ENCODE data around the gene CYBA.
"Not testable (repeated sequence)": the region's sequence is repeated elsewhere in the genome, so short reads cannot be mapped to it uniquely, and the experiment has no call there.

CYBA gene

DNA sequence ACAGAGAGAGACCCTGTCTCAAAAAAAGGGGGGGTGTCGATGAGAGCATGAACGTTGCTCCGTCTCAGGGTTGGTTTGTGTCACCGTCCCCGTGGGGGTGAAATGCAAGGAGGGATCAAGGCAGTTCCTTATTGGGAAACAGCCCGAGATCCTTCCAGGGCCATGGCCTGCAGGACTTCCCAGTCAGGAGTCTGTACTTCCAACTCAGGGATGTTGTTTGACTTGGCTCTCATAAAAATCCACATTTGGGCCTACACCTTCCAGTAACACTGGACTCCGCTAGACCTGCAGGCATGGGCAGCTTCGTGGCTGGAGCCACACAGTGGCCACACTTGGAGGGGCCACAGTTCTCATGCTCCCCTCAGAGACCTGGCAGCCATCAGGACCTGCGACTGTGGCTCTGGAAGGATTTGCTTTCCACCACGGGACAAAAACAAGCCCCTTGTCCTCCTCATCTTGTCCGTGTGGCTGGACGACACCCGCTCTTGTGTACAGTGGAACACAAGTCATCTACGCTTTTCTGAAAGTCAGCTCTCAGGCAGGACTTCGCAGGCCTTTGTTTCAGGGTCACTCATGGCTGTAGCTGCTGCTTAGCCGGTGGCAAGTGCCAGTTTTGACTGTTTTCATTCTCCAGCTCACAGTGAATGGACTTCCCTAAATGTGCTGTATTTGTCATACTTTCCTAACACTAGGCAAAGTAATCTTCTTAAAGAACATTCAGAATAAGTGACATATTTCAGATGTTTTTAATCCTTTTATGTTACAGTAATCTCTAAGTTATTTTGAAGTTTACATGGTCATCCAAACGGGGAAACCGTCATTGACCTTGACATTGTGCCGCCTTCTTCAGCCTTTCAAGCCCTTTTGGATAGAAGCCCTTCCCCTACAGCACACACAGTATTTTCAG, 36.7 kb downstream of the CYBA start:
- H3K4me3 ChIP-seq (ENCODE audit: low read depth in 1 of 2, low read length in 2 of 2) = no peak overlapping the region
- no peak overlapping the region for H3K27ac ChIP-seq (ENCODE audit: low read depth, low read length)
- H3K9me3 ChIP-seq (ENCODE audit: control insufficient read depth in 1 of 2, low read length in 2 of 2) = no peaks in the 10 kb centered on the region
- peaks cover 14 to 54% of the 10 kb centered on the region in 2 donors for H3K36me3 ChIP-seq (ENCODE audit: control insufficient read depth in 1 of 2, insufficient read depth in 2 of 2, low read length in 2 of 2)
- no peak overlapping the region for H3K9ac ChIP-seq (ENCODE audit: low read depth in 1 of 2, low read length in 2 of 2)
- no peaks in the 10 kb centered on the region for H3K27me3 ChIP-seq (ENCODE audit: control insufficient read depth in 1 of 2, insufficient read depth in 2 of 2, low read length in 2 of 2)
- H3K4me1 ChIP-seq (ENCODE audit: control insufficient read depth in 1 of 2, insufficient read depth in 2 of 2, low read length in 2 of 2) = peaks cover 36 to 39% of the 10 kb centered on the region in 2 donors

DNA sequence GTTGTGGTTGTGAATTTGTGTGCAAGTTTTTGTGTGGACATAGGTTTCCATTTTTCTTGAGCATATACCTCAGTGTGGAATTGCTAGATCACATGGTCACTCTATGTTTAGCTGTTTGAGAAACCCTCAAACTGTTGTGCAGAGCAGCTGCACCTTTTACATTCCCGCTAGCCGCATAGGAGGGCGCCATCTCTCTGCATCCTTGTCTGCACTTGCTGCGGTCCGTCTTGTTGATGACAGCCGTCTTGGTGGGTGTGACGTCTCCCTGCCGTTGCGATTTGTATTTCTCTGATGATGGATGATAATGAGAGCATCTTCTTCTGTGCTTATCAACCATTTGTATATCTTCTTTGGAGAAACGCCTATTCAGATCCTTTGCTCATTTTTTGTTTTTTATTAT, 37.6 kb downstream of the CYBA start:
- no peaks in the 10 kb centered on the region for H3K9me3 ChIP-seq (ENCODE audit: control insufficient read depth in 1 of 2, low read length in 2 of 2)
- no peak overlapping the region for H3K4me3 ChIP-seq (ENCODE audit: low read depth in 1 of 2, low read length in 2 of 2)
- peaks cover 29 to 30% of the 10 kb centered on the region in 2 donors for H3K4me1 ChIP-seq (ENCODE audit: control insufficient read depth in 1 of 2, insufficient read depth in 2 of 2, low read length in 2 of 2)
- no peaks in the 10 kb centered on the region for H3K27me3 ChIP-seq (ENCODE audit: control insufficient read depth in 1 of 2, insufficient read depth in 2 of 2, low read length in 2 of 2)
- H3K36me3 ChIP-seq (ENCODE audit: control insufficient read depth in 1 of 2, insufficient read depth in 2 of 2, low read length in 2 of 2) = peaks cover 18 to 56% of the 10 kb centered on the region in 2 donors
- no peak overlapping the region for H3K27ac ChIP-seq (ENCODE audit: low read depth, low read length)
- H3K9ac ChIP-seq (ENCODE audit: low read depth in 1 of 2, low read length in 2 of 2) = no peak overlapping the region

DNA sequence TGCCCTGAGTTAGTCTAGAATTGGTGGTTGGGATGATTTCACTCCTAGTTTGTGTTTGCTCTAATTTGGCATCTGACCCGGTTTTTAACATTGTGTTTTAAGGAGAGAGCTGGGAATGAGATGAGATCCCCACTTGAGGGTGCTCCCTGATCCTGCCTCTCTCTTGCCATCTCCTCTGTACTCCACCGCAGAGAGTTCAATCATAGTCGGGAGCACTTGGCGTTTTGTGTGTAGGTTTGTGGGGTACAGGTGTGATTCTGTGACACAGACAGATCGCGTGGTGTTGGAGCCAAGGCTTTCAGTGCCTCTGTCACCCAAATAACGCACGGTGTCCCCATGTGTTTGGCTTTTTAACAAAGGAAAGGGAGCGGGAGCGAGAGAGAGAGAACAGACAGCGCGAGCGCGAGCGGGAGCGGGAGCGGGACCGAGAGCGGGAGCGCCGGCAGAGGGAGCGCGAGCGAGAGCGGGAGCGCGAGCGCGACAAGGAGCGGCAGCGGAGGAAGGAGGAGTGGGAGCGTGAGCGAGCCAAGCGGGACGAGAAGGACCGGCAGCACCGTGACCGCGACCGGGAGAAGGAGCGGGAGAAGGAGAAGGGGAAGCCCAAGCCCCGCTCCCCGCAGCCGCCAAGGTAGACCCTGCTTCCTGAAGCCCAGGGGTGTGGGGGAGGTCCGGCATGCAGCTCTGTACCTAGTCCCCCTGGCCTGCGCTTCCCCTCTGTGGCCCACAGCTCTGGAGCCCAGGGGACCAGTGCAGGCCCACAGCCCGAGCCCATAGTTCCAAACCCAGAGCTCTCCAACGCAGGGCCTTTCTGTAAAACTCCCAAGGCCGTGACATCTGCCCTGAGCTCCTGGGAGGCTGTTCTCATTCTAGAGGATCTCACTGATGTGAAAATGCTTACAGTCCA, 39.7 kb downstream of the CYBA start:
- Histone ChIP-seq H3K27me3 (ENCODE audit: control insufficient read depth in 1 of 2, insufficient read depth in 2 of 2, low read length in 2 of 2) (no peaks in the 10 kb centered on the region), H3K9me3 (ENCODE audit: control insufficient read depth in 1 of 2, low read length in 2 of 2) (no peaks in the 10 kb centered on the region), H3K4me3 (ENCODE audit: low read depth in 1 of 2, low read length in 2 of 2) (no peak overlapping the region), H3K9ac (ENCODE audit: low read depth in 1 of 2, low read length in 2 of 2) (no peak overlapping the region), H3K27ac (ENCODE audit: low read depth, low read length) (no peak overlapping the region), H3K4me1 (ENCODE audit: control insufficient read depth in 1 of 2, insufficient read depth in 2 of 2, low read length in 2 of 2) (peaks cover 8 to 11% of the 10 kb centered on the region in 2 donors), H3K36me3 (ENCODE audit: control insufficient read depth in 1 of 2, insufficient read depth in 2 of 2, low read length in 2 of 2) (peaks cover 24 to 70% of the 10 kb centered on the region in 2 donors)

DNA sequence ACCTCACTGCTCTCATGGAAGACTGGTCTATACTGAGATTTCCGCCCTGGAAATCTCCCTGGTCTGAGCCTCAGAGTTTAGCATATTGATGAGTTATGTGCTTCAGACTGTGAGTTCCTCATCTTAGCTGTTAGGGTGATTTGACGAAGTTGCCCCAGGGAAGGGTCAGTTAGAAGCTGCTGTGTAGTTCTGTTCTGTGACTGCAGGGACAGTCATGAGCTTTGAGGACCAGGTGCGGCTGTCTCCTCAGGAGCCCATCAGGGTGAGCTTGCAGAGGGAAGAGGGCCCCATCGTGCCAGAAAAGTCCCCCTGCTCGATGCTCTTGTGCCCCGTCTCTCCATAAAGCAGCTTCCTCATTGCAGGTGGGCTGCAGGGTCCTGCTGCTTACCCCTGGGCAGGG, 40.8 kb downstream of the CYBA start:
- no peak overlapping the region for H3K9ac ChIP-seq (ENCODE audit: low read depth in 1 of 2, low read length in 2 of 2)
- H3K36me3 ChIP-seq (ENCODE audit: control insufficient read depth in 1 of 2, insufficient read depth in 2 of 2, low read length in 2 of 2) = peaks cover 33 to 81% of the 10 kb centered on the region in 2 donors
- H3K4me3 ChIP-seq (ENCODE audit: low read depth in 1 of 2, low read length in 2 of 2) = no peak overlapping the region
- no peaks in the 10 kb centered on the region for H3K9me3 ChIP-seq (ENCODE audit: control insufficient read depth in 1 of 2, low read length in 2 of 2)
- H3K27ac ChIP-seq (ENCODE audit: low read depth, low read length) = no peak overlapping the region
- H3K27me3 ChIP-seq (ENCODE audit: control insufficient read depth in 1 of 2, insufficient read depth in 2 of 2, low read length in 2 of 2) = no peaks in the 10 kb centered on the region
- H3K4me1 ChIP-seq (ENCODE audit: control insufficient read depth in 1 of 2, insufficient read depth in 2 of 2, low read length in 2 of 2) = no peaks in the 10 kb centered on the region

DNA sequence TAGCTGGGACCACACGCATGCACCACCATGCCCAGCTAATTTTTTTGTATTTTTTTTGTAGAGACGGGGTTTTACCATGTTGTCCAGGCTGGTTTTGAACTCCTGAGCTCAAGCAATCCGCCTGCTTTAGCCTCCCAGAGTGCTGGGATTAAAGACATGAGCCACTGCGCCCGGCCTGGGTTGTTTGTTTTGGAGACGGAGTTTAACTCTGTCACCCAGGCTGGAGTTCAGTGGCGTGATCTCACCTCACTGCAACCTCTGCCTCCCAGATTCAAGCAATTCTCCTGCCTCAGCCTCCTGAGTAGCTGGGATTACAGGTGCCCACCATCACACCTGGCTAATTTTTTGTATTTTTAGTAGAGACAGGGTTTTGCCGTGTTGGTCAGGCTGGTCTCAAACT, 41.4 kb downstream of the CYBA start:
- not testable (repeated sequence) for H3K27me3 ChIP-seq (ENCODE audit: control insufficient read depth in 1 of 2, insufficient read depth in 2 of 2, low read length in 2 of 2); H3K27ac ChIP-seq (ENCODE audit: low read depth, low read length); H3K4me1 ChIP-seq (ENCODE audit: control insufficient read depth in 1 of 2, insufficient read depth in 2 of 2, low read length in 2 of 2); H3K9me3 ChIP-seq (ENCODE audit: control insufficient read depth in 1 of 2, low read length in 2 of 2); H3K4me3 ChIP-seq (ENCODE audit: low read depth in 1 of 2, low read length in 2 of 2); H3K9ac ChIP-seq (ENCODE audit: low read depth in 1 of 2, low read length in 2 of 2)
- peaks cover 33 to 83% of the 10 kb centered on the region in 2 donors for H3K36me3 ChIP-seq (ENCODE audit: control insufficient read depth in 1 of 2, insufficient read depth in 2 of 2, low read length in 2 of 2)

DNA sequence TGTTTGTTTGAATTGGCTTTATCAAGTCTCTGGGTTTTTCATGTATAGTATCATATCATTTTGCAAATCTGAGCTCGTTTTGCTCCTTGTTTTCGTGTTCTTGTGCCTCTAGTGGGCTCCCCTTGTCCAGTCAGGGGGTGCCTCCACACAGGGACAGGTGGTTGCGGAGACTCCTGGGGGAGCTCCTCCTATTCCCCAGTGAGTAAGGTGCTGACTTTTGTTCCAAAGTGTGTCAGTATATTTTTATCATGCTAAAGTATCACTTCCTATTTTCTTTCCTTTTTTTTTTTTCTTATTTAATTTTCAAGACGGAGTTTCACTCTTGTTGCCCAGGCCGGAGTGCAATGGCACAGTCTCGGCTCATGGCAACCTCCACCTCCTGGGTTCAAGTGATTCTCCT, 42.8 kb downstream of the CYBA start:
- H3K27me3 ChIP-seq (ENCODE audit: control insufficient read depth in 1 of 2, insufficient read depth in 2 of 2, low read length in 2 of 2) = no peaks in the 10 kb centered on the region
- no peaks in the 10 kb centered on the region for H3K4me1 ChIP-seq (ENCODE audit: control insufficient read depth in 1 of 2, insufficient read depth in 2 of 2, low read length in 2 of 2)
- no peak overlapping the region for H3K9ac ChIP-seq (ENCODE audit: low read depth in 1 of 2, low read length in 2 of 2)
- H3K4me3 ChIP-seq (ENCODE audit: low read depth in 1 of 2, low read length in 2 of 2) = no peak overlapping the region
- no peaks in the 10 kb centered on the region for H3K9me3 ChIP-seq (ENCODE audit: control insufficient read depth in 1 of 2, low read length in 2 of 2)
- peaks cover 33 to 80% of the 10 kb centered on the region in 2 donors for H3K36me3 ChIP-seq (ENCODE audit: control insufficient read depth in 1 of 2, insufficient read depth in 2 of 2, low read length in 2 of 2)
- no peak overlapping the region for H3K27ac ChIP-seq (ENCODE audit: low read depth, low read length)

DNA sequence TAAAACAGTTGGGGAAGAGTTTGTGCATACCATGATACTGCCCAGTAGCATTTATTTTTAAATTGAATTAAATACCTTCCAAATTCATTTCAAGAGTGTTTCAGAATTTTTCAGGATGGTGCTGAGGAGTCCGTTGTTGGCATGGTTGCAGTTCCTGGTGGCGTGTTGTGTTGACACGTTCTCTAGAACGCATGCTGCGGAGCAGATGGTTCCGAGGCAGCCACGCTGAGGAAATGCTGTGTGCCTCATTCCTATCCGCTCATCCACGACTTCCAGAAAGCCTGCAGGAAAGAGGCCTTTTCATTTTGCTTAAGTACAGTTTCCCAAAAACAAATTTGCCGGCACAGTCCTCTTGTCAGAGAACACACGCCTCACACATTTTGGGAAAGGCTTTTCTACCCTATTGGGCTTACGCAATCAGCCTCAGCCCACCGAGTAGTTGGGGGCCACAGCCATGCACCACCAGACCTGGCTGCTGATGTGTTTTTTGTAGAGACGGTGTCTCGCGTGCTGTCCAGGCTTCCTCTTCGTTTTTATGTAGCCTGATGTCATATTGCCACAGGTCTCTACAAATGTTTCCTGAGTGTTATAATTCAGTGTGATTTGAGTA, 44.6 kb downstream of the CYBA start:
- Histone ChIP-seq H3K9me3 (ENCODE audit: control insufficient read depth in 1 of 2, low read length in 2 of 2) (no peaks in the 10 kb centered on the region), H3K4me1 (ENCODE audit: control insufficient read depth in 1 of 2, insufficient read depth in 2 of 2, low read length in 2 of 2) (no peaks in the 10 kb centered on the region), H3K36me3 (ENCODE audit: control insufficient read depth in 1 of 2, insufficient read depth in 2 of 2, low read length in 2 of 2) (peaks cover 39 to 80% of the 10 kb centered on the region in 2 donors), H3K4me3 (ENCODE audit: low read depth in 1 of 2, low read length in 2 of 2) (no peak overlapping the region), H3K27me3 (ENCODE audit: control insufficient read depth in 1 of 2, insufficient read depth in 2 of 2, low read length in 2 of 2) (no peaks in the 10 kb centered on the region), H3K9ac (ENCODE audit: low read depth in 1 of 2, low read length in 2 of 2) (no peak overlapping the region), H3K27ac (ENCODE audit: low read depth, low read length) (no peak overlapping the region)

DNA sequence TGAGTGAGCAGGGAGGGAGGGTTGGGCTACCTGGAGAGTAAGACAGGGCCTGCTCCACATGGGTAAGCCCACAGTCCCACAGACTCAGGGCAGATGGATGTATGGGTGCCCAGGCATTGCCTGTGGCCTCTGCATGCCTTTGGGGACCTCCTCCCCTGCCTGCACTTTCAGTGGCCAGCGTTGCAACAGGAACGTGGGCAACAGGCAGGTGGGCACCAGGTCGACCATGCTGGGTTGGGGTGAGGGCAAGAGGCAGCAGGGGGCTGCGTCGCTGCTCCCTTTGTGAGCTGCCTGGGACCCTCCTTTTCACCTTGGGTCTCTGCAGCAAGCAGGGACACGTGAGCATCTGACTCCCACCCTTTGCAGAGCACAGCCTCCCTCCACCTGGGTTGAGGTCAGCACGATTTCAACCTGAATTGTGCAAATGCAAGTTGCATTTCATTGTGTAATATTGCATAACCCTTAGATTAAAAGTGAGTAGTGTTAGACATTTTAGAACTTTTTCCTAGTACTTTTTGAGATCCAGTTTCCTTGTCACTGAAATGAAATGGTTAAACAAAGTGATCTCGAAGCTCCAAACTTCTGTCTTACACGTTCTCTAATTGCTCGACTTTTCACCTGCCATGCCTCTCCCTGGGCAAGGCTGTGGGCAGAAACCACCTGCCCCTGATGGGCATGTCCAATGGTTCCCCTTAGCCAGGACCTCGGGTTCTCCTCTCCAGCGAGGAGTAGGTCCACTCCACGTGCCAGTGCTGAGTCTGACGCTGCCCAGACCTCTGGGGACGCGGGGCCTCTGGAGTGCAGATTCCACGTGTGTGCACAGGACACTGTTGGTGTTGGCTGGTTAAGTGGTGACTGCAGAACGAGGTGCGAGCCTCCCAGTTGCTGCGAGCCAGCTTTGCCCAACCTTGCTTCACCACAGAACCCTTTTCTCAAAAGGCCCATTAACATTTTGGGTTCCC, 45.4 kb downstream of the CYBA start:
- H3K4me1 ChIP-seq (ENCODE audit: control insufficient read depth in 1 of 2, insufficient read depth in 2 of 2, low read length in 2 of 2) = no peaks in the 10 kb centered on the region
- no peak overlapping the region for H3K4me3 ChIP-seq (ENCODE audit: low read depth in 1 of 2, low read length in 2 of 2)
- H3K36me3 ChIP-seq (ENCODE audit: control insufficient read depth in 1 of 2, insufficient read depth in 2 of 2, low read length in 2 of 2) = peaks cover 40 to 80% of the 10 kb centered on the region in 2 donors

DNA sequence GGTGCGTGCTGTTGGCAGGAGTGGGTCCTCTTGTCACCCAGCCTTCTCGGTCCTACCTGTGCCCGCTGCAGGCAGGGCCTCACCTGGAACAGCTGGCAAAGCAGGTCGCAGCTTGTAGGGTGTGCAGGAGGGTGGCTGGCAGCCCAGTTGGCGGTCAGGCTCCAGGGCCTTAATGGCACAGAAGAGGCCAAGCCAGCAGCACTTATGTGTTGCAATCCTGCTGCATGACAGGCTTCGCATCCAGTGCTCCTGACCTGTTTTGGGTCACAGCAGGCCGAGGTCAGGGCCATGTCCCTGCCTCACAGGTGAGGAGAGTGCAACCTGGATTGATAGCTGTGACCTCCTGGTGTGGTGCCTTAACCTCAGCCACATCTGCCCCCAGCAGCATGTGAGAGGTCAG, 48.8 kb downstream of the CYBA start:
- Histone ChIP-seq H3K9me3 (ENCODE audit: control insufficient read depth in 1 of 2, low read length in 2 of 2) (no peaks in the 10 kb centered on the region), H3K27ac (ENCODE audit: low read depth, low read length) (no peak overlapping the region)

More for the DNA sequence above, 45.4 kb downstream of the CYBA start:
- no peak overlapping the region for H3K9ac ChIP-seq (ENCODE audit: low read depth in 1 of 2, low read length in 2 of 2)
- no peaks in the 10 kb centered on the region for H3K9me3 ChIP-seq (ENCODE audit: control insufficient read depth in 1 of 2, low read length in 2 of 2)
- no peak overlapping the region for H3K27ac ChIP-seq (ENCODE audit: low read depth, low read length)
- H3K27me3 ChIP-seq (ENCODE audit: control insufficient read depth in 1 of 2, insufficient read depth in 2 of 2, low read length in 2 of 2) = no peaks in the 10 kb centered on the region

More for the DNA sequence above, 48.8 kb downstream of the CYBA start:
- no peak overlapping the region for H3K4me3 ChIP-seq (ENCODE audit: low read depth in 1 of 2, low read length in 2 of 2)
- H3K27me3 ChIP-seq (ENCODE audit: control insufficient read depth in 1 of 2, insufficient read depth in 2 of 2, low read length in 2 of 2) = no peaks in the 10 kb centered on the region
- H3K4me1 ChIP-seq (ENCODE audit: control insufficient read depth in 1 of 2, insufficient read depth in 2 of 2, low read length in 2 of 2) = peaks cover 0 to 5% of the 10 kb centered on the region in 2 donors
- H3K36me3 ChIP-seq (ENCODE audit: control insufficient read depth in 1 of 2, insufficient read depth in 2 of 2, low read length in 2 of 2) = peaks cover 42 to 79% of the 10 kb centered on the region in 2 donors
- H3K9ac ChIP-seq (ENCODE audit: low read depth in 1 of 2, low read length in 2 of 2) = no peak overlapping the region

Data from duodenal mucosa (tissue), 2 donors.